Lung microvascular endothelial cell (primary cell): ENCODE results near the gene SCN2A. TPM values are rescaled to one million over a fixed set of nuclear protein-coding genes. Genes with fewer than 3 reads are reported as not detected.
A peak's percentile ranks its signal among the peaks of the same experiment; 100 is the strongest.

Source experiments
- DNase-seq, 2 donors: peaks; one replicate each; pipeline versions ENCODE4 v3.0.0 to v3.0.0-alpha.2; 2010; ENCODE audit warnings: low read depth in 2 of 2
- total RNA-seq: library from RNA; depleted of rRNA; stranded (reverse); fragments of >200 nt; gene quantifications from 2 replicates; pipeline ENCODE4 v1.2.1, GENCODE V29; 2014

The SCN2A gene
- total RNA-seq, 1 donor from 2014 or later, result under 0.01 TPM

DNA sequence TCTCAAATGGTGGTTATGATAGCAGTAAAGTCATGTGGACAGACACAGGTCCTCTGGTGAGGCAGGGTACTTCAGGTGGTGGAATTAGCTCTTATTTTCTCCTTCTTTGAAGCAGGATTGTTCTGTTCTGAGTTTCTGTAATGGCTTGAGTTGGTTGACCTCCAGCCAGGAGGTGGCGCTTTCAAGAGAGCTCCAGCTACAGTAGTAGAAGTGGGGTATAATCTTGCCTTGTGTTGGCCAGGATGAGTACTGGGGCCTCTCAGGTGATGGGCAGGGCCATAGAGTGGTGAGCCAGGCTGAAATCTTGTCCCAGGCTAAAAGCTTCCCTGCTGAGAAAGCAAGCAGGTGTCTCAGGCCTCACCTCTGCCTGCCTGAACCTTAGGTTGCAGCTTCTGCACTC is 177.8 kb downstream of the SCN2A start:
- no peak for DNase-seq

DNA sequence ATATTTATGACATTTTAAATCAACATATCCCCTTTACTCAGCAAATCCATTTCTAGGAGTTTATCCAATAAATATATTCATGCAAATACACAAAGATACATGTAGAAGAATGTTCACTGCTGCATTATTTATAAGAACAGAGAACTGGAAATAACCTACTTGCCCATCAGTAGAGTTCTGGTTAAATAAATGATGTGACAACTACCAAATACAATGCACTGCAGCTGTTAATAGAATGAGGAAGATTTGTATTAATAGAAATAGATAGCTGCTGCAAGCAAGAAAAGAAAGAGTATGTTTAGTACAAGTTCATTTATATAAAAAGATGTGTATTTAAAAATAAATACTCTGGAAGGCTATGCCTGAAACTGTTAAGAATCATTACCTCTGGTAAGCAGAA is 181.0 kb downstream of the SCN2A start:
- DNase-seq, result no peak

- DNase-seq, result no peak
These were observed 183.9 kb downstream of the SCN2A start for GRCh38 chr2:165423081-165423480.

DNA sequence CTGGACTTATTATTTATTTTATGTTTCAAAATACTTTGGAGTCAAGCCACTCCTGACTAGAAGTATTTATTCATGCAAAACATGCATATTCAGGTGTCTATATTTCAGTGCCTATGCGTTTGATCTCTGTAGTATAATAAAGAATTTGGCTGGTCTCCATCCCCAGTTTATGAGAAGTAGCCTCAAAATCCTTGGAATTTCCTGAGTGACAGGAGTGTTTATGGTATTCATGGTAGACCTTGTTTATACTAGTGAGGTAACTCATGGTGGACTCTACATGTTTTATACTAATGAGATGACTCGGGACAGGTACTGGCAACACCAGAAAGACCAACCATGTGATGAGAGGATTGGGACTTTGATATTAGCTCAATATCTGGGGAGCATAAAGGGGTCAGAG is 186.3 kb downstream of the SCN2A start:
- no peak for DNase-seq

DNA sequence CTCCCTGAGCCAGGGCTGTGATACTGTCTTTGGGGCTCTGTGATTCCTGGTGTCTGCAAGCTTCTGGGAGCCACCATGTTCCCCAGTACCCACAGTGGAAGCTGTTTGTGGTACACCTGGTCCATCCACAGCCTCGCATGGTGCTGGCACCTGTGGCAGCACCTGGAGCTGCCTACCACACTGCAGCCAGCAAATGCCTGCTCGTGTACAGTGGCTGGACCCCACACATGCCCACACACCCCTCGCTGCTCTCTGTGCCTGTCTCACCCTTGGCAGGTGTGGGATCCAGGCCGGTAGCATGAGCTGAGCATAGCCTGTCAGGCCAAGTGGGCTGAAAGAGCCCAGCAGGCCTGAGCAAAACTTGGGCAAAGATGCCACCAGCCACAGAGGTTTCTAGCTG is 188.5 kb downstream of the SCN2A start:
- no peak for DNase-seq

DNA sequence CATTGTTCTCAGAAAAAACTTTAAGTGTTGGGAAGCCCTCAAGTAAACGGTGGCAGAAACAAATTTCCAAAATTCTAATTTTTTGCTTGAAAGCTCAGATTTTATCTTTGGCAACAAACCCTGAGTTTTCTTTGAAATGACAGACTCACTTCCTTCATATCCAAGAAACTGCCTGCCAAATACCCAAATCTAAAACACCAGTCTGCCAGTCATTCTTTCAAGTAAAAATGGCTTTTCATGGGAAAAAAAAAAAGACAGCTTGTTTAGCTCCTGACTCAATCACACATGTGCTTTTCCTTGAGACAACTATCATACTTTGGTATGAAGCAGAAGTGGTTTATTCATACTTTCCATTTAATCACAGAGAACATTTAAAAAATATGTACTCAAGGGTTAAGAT is 189.7 kb downstream of the SCN2A start:
- no peak for DNase-seq

DNA sequence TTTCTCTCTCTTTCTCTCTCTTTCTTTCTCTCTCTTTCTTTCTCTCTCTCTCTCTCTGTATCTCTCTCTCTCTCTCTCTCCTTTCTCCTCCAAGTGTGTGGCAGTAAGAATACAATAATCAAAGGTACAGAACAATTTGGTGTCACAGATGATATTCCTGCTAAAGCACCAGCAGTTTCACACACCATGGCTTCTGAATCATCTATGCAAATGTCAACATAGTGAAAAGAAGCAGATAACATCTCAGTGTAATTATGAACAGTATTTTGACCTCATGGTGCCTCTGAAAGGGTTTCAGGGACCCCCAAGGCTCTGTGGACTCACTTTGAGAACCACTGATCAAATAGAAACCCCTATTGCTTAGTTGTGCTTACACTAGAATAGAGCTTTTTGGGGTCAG is 191.8 kb downstream of the SCN2A start:
- DNase-seq, result no peak

GRCh38 chr2:165432234-165432966 is 193.2 kb downstream of the SCN2A start:
- no peak for DNase-seq

DNA sequence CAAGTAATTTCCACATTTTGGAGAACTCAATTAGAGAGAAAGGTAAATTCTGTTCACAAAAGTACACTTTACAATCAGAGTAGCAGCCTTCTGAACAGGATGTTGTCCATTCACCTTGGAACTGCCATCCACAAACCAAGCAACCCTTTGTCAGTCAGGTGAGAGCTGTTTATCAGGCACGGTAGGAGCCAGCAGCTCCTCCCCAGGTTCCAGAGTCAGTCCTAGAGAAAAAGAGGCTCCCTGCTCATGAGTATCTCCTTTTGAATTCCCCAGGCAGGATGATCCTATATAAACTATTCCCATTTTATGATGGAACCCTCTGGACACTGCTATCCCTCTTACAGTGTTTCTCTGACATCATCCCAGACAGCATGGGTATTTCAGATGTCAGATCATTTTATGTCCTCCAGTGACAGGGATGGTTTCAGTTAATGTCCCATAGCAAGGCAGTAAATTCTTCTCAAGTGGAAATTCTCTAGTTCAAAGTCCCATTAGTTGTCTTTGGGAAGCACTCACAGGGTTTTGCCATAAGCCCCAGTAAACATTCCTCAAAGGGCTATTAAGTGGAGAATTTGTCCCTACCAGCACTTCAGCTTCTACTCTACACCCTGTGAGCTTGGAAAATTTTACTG is 195.8 kb downstream of the SCN2A start:
- no peak for DNase-seq

DNA sequence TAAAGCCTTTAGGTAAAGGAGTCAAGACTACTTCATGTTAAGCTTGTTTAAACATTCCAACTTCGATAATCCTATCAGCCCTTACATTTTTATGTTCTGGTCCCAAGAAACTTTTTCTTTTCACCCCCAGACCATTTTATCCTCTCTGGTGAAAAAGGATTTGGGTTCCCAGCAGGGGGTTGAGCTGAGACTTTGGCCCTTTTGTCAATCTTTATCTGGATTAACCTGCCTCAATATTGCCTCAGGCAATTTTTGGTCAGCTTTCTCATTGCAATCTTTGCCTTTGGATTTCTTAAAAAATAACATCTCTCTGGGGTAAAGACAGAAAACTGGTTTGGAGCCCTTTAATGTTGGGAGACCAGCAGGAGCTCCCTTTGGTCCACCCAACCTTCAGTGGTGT is 196.4 kb downstream of the SCN2A start:
- DNase-seq, result no peak

DNA sequence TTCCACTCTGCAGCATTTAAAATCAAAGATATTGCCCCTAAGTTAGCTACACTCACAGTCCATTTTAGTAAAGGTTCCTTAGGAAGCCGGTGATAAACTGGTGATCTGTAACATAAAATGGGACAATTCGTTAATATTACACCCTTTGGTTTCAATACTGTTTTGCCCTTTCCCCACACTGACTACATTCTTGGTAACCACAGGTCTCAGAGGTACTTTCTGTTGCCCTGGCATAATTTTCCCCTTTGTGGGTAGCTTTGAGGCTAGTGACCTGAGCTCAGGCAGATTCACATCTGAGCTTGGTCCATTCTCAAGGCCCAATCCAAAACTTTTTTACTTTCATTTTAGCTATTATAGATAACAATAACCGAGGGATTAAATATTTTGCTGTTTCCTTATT is 197.3 kb downstream of the SCN2A start:
- DNase-seq, result no peak

DNA sequence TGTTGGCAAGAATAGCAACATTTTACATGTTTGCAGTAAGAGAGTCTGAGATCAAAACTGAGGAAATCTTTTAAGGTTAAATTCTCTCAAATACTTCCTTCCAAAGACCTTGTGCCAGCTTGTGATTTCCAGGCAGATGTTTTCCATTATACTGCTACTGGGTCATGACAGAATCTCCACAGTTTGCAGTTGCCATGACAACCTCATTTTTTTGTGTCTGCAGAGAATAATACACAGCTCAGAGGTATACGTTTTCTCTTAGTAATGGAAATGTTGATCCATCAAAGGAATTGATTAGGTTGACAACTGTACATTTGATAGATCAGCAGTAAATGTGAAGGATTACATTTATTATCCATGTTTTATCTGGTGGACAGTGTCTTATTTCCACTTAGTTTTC is 201.2 kb downstream of the SCN2A start:
- DNase-seq, result peak in 1 of 2 donors; percentile 59

Other genes with a start within 250 kb of the SCN2A start
- 1.3 and 33.1 TPM in 2 replicates for gene SCN3A, start 35.4 kb upstream of the SCN2A start, total RNA-seq
- gene CSRNP3, start 230.3 kb downstream of the SCN2A start, total RNA-seq, result 0.44 and 0.99 TPM in 2 replicates